ENCODE data around the gene TMEM256. TPM values are rescaled to one million over a fixed set of nuclear protein-coding genes. Genes with fewer than 3 reads are reported as not detected.

The TMEM256 gene
- total and polyA plus RNA-seq, 2 of the 8 experiments (the other 6 are each of a cell fraction or from before 2014, with no cell fraction given), result 97.0 to 350 TPM

DNA sequence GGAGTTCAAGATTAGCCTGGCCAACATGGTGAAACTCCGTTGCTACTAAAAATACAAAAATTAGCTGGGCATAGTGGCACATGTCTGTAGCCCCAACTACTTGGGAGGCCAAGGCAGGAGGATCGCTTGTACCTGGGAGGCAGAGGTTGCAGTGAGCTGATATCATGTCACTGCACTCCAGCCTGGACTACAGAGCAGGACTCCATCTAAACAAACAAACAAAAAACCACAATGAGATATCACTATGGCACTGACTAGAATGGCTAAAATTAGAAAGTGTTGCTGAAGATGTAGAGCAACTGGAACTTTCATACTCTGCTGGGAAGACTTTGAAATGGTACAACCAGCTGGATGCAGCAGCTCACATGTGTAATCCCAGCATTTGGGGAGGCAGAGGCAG is 29.5 kb downstream of the TMEM256 start (continued):
- TF ChIP-seq, protein P1, sequence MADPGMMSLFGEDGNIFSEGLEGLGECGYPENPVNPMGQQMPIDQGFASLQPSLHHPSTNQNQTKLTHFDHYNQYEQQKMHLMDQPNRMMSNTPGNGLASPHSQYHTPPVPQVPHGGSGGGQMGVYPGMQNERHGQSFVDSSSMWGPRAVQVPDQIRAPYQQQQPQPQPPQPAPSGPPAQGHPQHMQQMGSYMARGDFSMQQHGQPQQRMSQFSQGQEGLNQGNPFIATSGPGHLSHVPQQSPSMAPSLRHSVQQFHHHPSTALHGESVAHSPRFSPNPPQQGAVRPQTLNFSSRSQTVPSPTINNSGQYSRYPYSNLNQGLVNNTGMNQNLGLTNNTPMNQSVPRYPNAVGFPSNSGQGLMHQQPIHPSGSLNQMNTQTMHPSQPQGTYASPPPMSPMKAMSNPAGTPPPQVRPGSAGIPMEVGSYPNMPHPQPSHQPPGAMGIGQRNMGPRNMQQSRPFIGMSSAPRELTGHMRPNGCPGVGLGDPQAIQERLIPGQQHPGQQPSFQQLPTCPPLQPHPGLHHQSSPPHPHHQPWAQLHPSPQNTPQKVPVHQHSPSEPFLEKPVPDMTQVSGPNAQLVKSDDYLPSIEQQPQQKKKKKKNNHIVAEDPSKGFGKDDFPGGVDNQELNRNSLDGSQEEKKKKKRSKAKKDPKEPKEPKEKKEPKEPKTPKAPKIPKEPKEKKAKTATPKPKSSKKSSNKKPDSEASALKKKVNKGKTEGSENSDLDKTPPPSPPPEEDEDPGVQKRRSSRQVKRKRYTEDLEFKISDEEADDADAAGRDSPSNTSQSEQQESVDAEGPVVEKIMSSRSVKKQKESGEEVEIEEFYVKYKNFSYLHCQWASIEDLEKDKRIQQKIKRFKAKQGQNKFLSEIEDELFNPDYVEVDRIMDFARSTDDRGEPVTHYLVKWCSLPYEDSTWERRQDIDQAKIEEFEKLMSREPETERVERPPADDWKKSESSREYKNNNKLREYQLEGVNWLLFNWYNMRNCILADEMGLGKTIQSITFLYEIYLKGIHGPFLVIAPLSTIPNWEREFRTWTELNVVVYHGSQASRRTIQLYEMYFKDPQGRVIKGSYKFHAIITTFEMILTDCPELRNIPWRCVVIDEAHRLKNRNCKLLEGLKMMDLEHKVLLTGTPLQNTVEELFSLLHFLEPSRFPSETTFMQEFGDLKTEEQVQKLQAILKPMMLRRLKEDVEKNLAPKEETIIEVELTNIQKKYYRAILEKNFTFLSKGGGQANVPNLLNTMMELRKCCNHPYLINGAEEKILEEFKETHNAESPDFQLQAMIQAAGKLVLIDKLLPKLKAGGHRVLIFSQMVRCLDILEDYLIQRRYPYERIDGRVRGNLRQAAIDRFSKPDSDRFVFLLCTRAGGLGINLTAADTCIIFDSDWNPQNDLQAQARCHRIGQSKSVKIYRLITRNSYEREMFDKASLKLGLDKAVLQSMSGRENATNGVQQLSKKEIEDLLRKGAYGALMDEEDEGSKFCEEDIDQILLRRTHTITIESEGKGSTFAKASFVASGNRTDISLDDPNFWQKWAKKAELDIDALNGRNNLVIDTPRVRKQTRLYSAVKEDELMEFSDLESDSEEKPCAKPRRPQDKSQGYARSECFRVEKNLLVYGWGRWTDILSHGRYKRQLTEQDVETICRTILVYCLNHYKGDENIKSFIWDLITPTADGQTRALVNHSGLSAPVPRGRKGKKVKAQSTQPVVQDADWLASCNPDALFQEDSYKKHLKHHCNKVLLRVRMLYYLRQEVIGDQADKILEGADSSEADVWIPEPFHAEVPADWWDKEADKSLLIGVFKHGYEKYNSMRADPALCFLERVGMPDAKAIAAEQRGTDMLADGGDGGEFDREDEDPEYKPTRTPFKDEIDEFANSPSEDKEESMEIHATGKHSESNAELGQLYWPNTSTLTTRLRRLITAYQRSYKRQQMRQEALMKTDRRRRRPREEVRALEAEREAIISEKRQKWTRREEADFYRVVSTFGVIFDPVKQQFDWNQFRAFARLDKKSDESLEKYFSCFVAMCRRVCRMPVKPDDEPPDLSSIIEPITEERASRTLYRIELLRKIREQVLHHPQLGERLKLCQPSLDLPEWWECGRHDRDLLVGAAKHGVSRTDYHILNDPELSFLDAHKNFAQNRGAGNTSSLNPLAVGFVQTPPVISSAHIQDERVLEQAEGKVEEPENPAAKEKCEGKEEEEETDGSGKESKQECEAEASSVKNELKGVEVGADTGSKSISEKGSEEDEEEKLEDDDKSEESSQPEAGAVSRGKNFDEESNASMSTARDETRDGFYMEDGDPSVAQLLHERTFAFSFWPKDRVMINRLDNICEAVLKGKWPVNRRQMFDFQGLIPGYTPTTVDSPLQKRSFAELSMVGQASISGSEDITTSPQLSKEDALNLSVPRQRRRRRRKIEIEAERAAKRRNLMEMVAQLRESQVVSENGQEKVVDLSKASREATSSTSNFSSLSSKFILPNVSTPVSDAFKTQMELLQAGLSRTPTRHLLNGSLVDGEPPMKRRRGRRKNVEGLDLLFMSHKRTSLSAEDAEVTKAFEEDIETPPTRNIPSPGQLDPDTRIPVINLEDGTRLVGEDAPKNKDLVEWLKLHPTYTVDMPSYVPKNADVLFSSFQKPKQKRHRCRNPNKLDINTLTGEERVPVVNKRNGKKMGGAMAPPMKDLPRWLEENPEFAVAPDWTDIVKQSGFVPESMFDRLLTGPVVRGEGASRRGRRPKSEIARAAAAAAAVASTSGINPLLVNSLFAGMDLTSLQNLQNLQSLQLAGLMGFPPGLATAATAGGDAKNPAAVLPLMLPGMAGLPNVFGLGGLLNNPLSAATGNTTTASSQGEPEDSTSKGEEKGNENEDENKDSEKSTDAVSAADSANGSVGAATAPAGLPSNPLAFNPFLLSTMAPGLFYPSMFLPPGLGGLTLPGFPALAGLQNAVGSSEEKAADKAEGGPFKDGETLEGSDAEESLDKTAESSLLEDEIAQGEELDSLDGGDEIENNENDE (IDR thresholded peaks at IDR 0.05; ENCODE audit: insufficient replicate concordance, low read length), result no peak
- TF ChIP-seq CTBP2 (IDR thresholded peaks at IDR 0.05; ENCODE audit: borderline replicate concordance, insufficient read depth, insufficient read length, low read length) (no peak), NANOG (IDR thresholded peaks at IDR 0.05; ENCODE audit: insufficient read depth, low read depth, low read length, poor library complexity, severe bottlenecking) (no peak)
- TF ChIP-seq, protein P2, sequence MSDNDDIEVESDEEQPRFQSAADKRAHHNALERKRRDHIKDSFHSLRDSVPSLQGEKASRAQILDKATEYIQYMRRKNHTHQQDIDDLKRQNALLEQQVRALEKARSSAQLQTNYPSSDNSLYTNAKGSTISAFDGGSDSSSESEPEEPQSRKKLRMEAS (IDR thresholded peaks at IDR 0.05), result no peak

All from H1 (cell line).